ENCODE data around the gene EFHD2.

Gene EFHD2, protein sequence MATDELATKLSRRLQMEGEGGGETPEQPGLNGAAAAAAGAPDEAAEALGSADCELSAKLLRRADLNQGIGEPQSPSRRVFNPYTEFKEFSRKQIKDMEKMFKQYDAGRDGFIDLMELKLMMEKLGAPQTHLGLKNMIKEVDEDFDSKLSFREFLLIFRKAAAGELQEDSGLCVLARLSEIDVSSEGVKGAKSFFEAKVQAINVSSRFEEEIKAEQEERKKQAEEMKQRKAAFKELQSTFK

DNA sequence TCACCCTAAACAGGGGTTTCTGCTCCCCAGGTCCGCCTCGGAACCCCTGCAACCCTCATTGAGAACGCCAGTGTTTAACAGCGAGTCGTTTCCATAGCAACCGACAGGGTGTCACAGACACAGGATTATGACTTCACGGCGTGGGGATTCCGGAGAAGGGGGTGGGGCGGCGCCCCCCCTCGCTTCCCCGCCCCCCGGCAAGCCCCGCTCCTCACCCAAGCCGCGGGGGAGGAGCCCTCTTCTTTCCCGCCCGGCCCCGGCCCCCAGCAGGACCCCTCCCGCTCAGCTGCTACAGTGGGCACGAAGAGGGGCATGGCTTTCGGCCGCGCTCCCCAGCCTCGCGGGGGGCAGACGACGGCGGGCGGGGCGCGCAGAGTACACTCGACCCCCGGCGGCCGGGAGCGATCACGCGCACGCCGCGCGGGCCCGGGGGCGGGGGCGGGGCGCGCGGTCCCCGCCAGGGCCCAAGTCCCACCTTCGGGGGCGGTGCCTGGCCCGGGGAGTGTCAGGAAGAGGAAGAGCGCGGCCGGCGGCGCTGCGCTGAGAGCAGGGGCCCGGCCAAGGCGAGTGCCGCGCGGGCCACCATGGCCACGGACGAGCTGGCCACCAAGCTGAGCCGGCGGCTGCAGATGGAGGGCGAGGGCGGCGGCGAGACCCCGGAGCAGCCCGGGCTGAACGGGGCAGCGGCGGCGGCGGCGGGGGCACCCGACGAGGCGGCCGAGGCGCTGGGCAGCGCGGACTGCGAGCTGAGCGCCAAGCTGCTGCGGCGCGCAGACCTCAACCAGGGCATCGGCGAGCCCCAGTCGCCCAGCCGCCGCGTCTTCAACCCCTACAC, at the start of gene EFHD2:
Gene EFHD2, plus strand, starts transcription at position 501 of the 835 bp plus-strand sequence. Its CDS starts 84 bp downstream, at position 585.
- TF ChIP-seq, protein P1, sequence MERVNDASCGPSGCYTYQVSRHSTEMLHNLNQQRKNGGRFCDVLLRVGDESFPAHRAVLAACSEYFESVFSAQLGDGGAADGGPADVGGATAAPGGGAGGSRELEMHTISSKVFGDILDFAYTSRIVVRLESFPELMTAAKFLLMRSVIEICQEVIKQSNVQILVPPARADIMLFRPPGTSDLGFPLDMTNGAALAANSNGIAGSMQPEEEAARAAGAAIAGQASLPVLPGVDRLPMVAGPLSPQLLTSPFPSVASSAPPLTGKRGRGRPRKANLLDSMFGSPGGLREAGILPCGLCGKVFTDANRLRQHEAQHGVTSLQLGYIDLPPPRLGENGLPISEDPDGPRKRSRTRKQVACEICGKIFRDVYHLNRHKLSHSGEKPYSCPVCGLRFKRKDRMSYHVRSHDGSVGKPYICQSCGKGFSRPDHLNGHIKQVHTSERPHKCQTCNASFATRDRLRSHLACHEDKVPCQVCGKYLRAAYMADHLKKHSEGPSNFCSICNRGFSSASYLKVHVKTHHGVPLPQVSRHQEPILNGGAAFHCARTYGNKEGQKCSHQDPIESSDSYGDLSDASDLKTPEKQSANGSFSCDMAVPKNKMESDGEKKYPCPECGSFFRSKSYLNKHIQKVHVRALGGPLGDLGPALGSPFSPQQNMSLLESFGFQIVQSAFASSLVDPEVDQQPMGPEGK (CRISPR knock-in tag; IDR thresholded peaks at IDR 0.05; ENCODE audit: borderline replicate concordance): peak; percentile 83
- TF ChIP-seq, protein P2, sequence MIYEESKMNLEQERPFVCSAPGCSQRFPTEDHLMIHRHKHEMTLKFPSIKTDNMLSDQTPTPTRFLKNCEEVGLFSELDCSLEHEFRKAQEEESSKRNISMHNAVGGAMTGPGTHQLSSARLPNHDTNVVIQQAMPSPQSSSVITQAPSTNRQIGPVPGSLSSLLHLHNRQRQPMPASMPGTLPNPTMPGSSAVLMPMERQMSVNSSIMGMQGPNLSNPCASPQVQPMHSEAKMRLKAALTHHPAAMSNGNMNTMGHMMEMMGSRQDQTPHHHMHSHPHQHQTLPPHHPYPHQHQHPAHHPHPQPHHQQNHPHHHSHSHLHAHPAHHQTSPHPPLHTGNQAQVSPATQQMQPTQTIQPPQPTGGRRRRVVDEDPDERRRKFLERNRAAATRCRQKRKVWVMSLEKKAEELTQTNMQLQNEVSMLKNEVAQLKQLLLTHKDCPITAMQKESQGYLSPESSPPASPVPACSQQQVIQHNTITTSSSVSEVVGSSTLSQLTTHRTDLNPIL (CRISPR knock-in tag; IDR thresholded peaks at IDR 0.05; ENCODE audit: low read depth): no peak
- peak; percentile 78 for ATAC-seq

DNA sequence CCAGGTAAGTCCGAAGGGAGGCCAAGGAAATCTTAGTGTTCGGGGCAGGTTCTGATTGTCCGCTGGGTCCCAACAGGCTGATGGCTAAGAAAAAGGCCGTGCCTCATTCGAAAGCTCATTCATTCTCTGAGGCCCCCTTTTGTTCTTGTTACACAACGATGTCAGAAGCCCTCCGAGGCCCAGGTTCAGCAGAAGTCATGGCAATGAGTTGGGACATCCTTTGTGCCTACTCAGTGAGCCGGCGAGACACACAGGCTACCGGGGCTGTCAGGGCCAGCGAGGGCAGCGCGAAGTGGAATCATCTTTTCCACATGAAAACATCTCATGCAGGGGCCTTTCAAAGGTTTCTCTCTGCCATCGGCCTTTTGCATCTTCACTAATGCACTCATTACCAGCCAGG, 49.0 kb upstream of the EFHD2 start:
- ATAC-seq: no peak
- TF ChIP-seq RARB (CRISPR knock-in tag; IDR thresholded peaks at IDR 0.05) (no peak), ZNF70 (CRISPR knock-in tag; IDR thresholded peaks at IDR 0.05) (no peak), ZNF8 (CRISPR knock-in tag; IDR thresholded peaks at IDR 0.05) (no peak), ZFP30 (CRISPR knock-in tag; IDR thresholded peaks at IDR 0.05) (no peak), CSDC2 (CRISPR knock-in tag; IDR thresholded peaks at IDR 0.05) (no peak), ESRRG (CRISPR knock-in tag; IDR thresholded peaks at IDR 0.05) (no peak)
- TF ChIP-seq, protein P3, sequence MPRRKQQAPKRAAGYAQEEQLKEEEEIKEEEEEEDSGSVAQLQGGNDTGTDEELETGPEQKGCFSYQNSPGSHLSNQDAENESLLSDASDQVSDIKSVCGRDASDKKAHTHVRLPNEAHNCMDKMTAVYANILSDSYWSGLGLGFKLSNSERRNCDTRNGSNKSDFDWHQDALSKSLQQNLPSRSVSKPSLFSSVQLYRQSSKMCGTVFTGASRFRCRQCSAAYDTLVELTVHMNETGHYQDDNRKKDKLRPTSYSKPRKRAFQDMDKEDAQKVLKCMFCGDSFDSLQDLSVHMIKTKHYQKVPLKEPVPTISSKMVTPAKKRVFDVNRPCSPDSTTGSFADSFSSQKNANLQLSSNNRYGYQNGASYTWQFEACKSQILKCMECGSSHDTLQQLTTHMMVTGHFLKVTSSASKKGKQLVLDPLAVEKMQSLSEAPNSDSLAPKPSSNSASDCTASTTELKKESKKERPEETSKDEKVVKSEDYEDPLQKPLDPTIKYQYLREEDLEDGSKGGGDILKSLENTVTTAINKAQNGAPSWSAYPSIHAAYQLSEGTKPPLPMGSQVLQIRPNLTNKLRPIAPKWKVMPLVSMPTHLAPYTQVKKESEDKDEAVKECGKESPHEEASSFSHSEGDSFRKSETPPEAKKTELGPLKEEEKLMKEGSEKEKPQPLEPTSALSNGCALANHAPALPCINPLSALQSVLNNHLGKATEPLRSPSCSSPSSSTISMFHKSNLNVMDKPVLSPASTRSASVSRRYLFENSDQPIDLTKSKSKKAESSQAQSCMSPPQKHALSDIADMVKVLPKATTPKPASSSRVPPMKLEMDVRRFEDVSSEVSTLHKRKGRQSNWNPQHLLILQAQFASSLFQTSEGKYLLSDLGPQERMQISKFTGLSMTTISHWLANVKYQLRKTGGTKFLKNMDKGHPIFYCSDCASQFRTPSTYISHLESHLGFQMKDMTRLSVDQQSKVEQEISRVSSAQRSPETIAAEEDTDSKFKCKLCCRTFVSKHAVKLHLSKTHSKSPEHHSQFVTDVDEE (CRISPR knock-in tag; IDR thresholded peaks at IDR 0.05): no peak
- TF ChIP-seq, protein P4, sequence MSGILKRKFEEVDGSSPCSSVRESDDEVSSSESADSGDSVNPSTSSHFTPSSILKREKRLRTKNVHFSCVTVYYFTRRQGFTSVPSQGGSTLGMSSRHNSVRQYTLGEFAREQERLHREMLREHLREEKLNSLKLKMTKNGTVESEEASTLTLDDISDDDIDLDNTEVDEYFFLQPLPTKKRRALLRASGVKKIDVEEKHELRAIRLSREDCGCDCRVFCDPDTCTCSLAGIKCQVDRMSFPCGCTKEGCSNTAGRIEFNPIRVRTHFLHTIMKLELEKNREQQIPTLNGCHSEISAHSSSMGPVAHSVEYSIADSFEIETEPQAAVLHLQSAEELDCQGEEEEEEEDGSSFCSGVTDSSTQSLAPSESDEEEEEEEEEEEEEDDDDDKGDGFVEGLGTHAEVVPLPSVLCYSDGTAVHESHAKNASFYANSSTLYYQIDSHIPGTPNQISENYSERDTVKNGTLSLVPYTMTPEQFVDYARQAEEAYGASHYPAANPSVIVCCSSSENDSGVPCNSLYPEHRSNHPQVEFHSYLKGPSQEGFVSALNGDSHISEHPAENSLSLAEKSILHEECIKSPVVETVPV (CRISPR knock-in tag; IDR thresholded peaks at IDR 0.05): no peak
- TF ChIP-seq, protein P2 (CRISPR knock-in tag; IDR thresholded peaks at IDR 0.05; ENCODE audit: low read depth): no peak
- TF ChIP-seq, protein P1 (CRISPR knock-in tag; IDR thresholded peaks at IDR 0.05; ENCODE audit: borderline replicate concordance): no peak

DNA sequence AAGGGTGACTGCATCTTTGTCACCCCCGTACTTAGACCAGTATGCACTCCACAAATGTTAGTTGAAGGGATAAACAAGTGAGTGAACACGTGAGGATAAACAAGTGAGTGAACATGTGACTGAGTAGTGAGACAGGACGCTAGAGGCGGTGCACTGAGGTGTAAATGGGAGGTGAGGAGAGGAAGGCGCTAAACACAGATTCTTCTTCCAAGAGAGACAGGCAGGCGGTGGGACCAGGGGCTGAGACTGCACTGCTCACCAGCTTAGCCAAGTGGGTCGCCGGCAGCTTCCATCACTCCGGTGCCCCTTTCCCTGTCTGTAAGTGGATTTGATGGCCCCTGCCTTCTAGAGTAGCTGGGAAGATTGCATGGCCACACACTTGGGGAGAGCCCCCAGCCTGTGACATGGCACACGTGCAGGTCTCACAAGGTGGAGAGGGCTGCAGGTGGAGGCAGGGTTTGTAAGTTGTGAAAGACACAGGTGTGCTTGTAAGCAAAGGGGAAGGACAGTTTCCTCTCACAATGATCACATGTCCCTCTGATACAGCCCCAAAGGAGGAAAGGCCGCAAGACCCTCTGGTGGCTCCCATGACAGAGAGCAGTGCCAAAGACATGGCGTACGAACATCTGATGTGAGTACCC, 47.5 kb upstream of the EFHD2 start:
- no peak for ATAC-seq
- TF ChIP-seq BACH2 (CRISPR knock-in tag; IDR thresholded peaks at IDR 0.05; ENCODE audit: borderline replicate concordance) (no peak), CSDC2 (CRISPR knock-in tag; IDR thresholded peaks at IDR 0.05) (no peak), PPARA (CRISPR knock-in tag; IDR thresholded peaks at IDR 0.05; ENCODE audit: borderline replicate concordance) (no peak), ZFP3 (CRISPR knock-in tag; IDR thresholded peaks at IDR 0.05) (no peak), SNAI2 (CRISPR knock-in tag; IDR thresholded peaks at IDR 0.05) (no peak), OSR1 (CRISPR knock-in tag; IDR thresholded peaks at IDR 0.05) (no peak), ZNF70 (CRISPR knock-in tag; IDR thresholded peaks at IDR 0.05) (no peak), ZC3H10 (CRISPR knock-in tag; IDR thresholded peaks at IDR 0.05) (no peak)
- TF ChIP-seq, protein P4 (CRISPR knock-in tag; IDR thresholded peaks at IDR 0.05): no peak
- TF ChIP-seq, protein P1 (CRISPR knock-in tag; IDR thresholded peaks at IDR 0.05; ENCODE audit: borderline replicate concordance): no peak
- TF ChIP-seq, protein P5, sequence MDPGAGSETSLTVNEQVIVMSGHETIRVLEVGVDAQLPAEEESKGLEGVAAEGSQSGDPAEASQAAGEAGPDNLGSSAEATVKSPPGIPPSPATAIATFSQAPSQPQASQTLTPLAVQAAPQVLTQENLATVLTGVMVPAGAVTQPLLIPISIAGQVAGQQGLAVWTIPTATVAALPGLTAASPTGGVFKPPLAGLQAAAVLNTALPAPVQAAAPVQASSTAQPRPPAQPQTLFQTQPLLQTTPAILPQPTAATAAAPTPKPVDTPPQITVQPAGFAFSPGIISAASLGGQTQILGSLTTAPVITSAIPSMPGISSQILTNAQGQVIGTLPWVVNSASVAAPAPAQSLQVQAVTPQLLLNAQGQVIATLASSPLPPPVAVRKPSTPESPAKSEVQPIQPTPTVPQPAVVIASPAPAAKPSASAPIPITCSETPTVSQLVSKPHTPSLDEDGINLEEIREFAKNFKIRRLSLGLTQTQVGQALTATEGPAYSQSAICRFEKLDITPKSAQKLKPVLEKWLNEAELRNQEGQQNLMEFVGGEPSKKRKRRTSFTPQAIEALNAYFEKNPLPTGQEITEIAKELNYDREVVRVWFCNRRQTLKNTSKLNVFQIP (CRISPR knock-in tag; IDR thresholded peaks at IDR 0.05; ENCODE audit: borderline replicate concordance, low read depth): no peak

Measured in SK-N-SH treated with all-trans-retinoic acid at 6 μM for 48 hours (cell line).